ENCODE measurements around the gene DGKZ.

DGKZ gene

GRCh38 chr11:46326813-46327416 is 20.3 kb upstream of the DGKZ start:
- DNase-seq (ENCODE audit: low read depth, low spot score): no peak

- DNase-seq (ENCODE audit: low read depth, low spot score): no peak
These were observed 19.4 kb upstream of the DGKZ start for GRCh38 chr11:46327829-46328228.

GRCh38 chr11:46330154-46330553 is 17.1 kb upstream of the DGKZ start:
- DNase-seq (ENCODE audit: low read depth, low spot score): no peak

- no peak for DNase-seq (ENCODE audit: low read depth, low spot score)
These were observed 16.5 kb upstream of the DGKZ start for GRCh38 chr11:46330563-46331281.

- DNase-seq (ENCODE audit: low read depth, low spot score): no peak
These were observed 15.8 kb upstream of the DGKZ start for GRCh38 chr11:46331282-46331984.

GRCh38 chr11:46332093-46332567 is 15.1 kb upstream of the DGKZ start:
- no peak for DNase-seq (ENCODE audit: low read depth, low spot score)

- DNase-seq (ENCODE audit: low read depth, low spot score): no peak
These were observed 14.5 kb upstream of the DGKZ start for GRCh38 chr11:46332568-46333393.

GRCh38 chr11:46333394-46333947 is 13.8 kb upstream of the DGKZ start:
- DNase-seq (ENCODE audit: low read depth, low spot score): no peak

GRCh38 chr11:46334211-46334610 is 13.1 kb upstream of the DGKZ start:
- no peak for DNase-seq (ENCODE audit: low read depth, low spot score)

GRCh38 chr11:46335271-46335670 is 12.0 kb upstream of the DGKZ start:
- no peak for DNase-seq (ENCODE audit: low read depth, low spot score)

- DNase-seq (ENCODE audit: low read depth, low spot score): no peak
These were observed 11.2 kb upstream of the DGKZ start for GRCh38 chr11:46335890-46336562.

- DNase-seq (ENCODE audit: low read depth, low spot score): no peak
These were observed 10.6 kb upstream of the DGKZ start for GRCh38 chr11:46336563-46337180.

GRCh38 chr11:46337626-46338345 is 9.5 kb upstream of the DGKZ start:
- DNase-seq (ENCODE audit: low read depth, low spot score): no peak

- DNase-seq (ENCODE audit: low read depth, low spot score): no peak
These were observed 8.7 kb upstream of the DGKZ start for GRCh38 chr11:46338636-46338987.

- DNase-seq (ENCODE audit: low read depth, low spot score): no peak
These were observed 8.1 kb upstream of the DGKZ start for GRCh38 chr11:46338988-46339666.

GRCh38 chr11:46339816-46340215 is 7.4 kb upstream of the DGKZ start:
- no peak for DNase-seq (ENCODE audit: low read depth, low spot score)

GRCh38 chr11:46341454-46341853 is 5.8 kb upstream of the DGKZ start:
- no peak for DNase-seq (ENCODE audit: low read depth, low spot score)

GRCh38 chr11:46342239-46342638 is 5.0 kb upstream of the DGKZ start:
- DNase-seq (ENCODE audit: low read depth, low spot score): no peak

GRCh38 chr11:46343520-46343919 is 3.7 kb upstream of the DGKZ start:
- DNase-seq (ENCODE audit: low read depth, low spot score): no peak

Measured in activated CD4-positive, CD25-positive, alpha-beta regulatory T cell treated with anti-CD3 and anti-CD28 coated beads, Interleukin-2, amount 50 U/mL, for 16 hours (primary cell).